Measurements from ENCODE around the gene BCR. TPM values are rescaled to one million over a fixed set of nuclear protein-coding genes. Genes with fewer than 3 reads are reported as not detected.

BCR gene
- total RNA-seq, 1 experiment from 2014 or later: 129 TPM

GRCh38 chr22:23351321-23351720 lies 171.0 kb downstream of the BCR start (continued):
- TF ChIP-seq, protein P1, sequence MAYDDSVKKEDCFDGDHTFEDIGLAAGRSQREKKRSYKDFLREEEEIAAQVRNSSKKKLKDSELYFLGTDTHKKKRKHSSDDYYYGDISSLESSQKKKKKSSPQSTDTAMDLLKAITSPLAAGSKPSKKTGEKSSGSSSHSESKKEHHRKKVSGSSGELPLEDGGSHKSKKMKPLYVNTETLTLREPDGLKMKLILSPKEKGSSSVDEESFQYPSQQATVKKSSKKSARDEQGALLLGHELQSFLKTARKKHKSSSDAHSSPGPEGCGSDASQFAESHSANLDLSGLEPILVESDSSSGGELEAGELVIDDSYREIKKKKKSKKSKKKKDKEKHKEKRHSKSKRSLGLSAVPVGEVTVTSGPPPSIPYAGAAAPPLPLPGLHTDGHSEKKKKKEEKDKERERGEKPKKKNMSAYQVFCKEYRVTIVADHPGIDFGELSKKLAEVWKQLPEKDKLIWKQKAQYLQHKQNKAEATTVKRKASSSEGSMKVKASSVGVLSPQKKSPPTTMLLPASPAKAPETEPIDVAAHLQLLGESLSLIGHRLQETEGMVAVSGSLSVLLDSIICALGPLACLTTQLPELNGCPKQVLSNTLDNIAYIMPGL (CRISPR knock-in tag; IDR thresholded peaks at IDR 0.05): no peak
- TF ChIP-seq ZNF425 (CRISPR knock-in tag; conservative IDR thresholded peaks at IDR 0.05): no peak
- TF ChIP-seq, protein P2, sequence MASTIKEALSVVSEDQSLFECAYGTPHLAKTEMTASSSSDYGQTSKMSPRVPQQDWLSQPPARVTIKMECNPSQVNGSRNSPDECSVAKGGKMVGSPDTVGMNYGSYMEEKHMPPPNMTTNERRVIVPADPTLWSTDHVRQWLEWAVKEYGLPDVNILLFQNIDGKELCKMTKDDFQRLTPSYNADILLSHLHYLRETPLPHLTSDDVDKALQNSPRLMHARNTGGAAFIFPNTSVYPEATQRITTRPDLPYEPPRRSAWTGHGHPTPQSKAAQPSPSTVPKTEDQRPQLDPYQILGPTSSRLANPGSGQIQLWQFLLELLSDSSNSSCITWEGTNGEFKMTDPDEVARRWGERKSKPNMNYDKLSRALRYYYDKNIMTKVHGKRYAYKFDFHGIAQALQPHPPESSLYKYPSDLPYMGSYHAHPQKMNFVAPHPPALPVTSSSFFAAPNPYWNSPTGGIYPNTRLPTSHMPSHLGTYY (CRISPR knock-in tag; IDR thresholded peaks at IDR 0.05): no peak

- DNase-seq (ENCODE audit: low spot score) (no peak), ATAC-seq (no peak)
- Mint-ChIP-seq H3K4me3 (no peak overlapping the region), H3K27me3 (ENCODE audit: low read depth) (peaks cover 82% of the 10 kb centered on the region), H3K9me3 (no peaks in the 10 kb centered on the region), H3K36me3 (no peaks in the 10 kb centered on the region), H3K27ac (no peak overlapping the region), H3K4me1 (no peaks in the 10 kb centered on the region)
- TF ChIP-seq ZNF512 (CRISPR knock-in tag; IDR thresholded peaks at IDR 0.05; ENCODE audit: borderline replicate concordance) (no peak), GRHL2 (CRISPR knock-in tag; IDR thresholded peaks at IDR 0.05; ENCODE audit: insufficient replicate concordance, severe bottlenecking) (no peak), SMAD3 (CRISPR knock-in tag; IDR thresholded peaks at IDR 0.05; ENCODE audit: borderline replicate concordance) (no peak), ZNF263 (CRISPR knock-in tag; IDR thresholded peaks at IDR 0.05; ENCODE audit: low read depth) (no peak), ELF4 (CRISPR knock-in tag; IDR thresholded peaks at IDR 0.05; ENCODE audit: low read depth) (no peak), ZNF317 (CRISPR knock-in tag; IDR thresholded peaks at IDR 0.05; ENCODE audit: borderline replicate concordance, low read depth) (no peak), RELA (CRISPR knock-in tag; IDR thresholded peaks at IDR 0.05; ENCODE audit: borderline replicate concordance) (no peak), ATF1 (CRISPR knock-in tag; IDR thresholded peaks at IDR 0.05) (no peak), CBFB (CRISPR knock-in tag; IDR thresholded peaks at IDR 0.05; ENCODE audit: low read depth) (no peak)
- TF ChIP-seq, protein P3, sequence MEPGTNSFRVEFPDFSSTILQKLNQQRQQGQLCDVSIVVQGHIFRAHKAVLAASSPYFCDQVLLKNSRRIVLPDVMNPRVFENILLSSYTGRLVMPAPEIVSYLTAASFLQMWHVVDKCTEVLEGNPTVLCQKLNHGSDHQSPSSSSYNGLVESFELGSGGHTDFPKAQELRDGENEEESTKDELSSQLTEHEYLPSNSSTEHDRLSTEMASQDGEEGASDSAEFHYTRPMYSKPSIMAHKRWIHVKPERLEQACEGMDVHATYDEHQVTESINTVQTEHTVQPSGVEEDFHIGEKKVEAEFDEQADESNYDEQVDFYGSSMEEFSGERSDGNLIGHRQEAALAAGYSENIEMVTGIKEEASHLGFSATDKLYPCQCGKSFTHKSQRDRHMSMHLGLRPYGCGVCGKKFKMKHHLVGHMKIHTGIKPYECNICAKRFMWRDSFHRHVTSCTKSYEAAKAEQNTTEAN (CRISPR knock-in tag; IDR thresholded peaks at IDR 0.05): no peak
- ChIA-PET POLR2A (no interaction called here), CTCF (interaction anchor here (1.1 to 1.8 kb wide), 4 partner anchors 24 to 238 kb away, joined by 4 to 5 read pairs (median 4); no protein-coding TSS in a partner anchor)
Measured at GRCh38 chr22:23353004-23353403, 172.7 kb downstream of the BCR start.

DNA sequence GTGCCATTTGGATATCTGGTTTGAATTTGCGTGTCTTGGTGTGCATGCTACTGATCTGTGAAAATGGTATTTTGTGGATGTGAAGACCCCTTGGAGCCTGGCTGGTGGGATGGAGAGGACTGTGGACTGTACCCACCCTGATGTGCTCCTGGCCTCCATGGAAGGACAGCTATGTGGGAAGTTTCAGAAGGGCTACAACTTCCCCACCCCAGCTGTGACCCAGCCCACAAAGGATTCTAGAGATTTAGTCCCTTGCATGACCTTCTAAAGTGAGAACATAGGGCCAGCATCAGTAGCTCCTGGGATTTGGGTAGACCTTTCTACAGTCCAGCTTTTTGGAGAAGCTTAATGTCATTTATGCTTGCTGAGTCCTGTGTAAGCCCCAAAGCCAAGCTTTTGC lies 173.4 kb downstream of the BCR start:
- no peaks in the 10 kb centered on the region for H3K4me1 Mint-ChIP-seq
- ChIA-PET CTCF (interaction anchor here (1.1 kb wide), 1 partner anchor 32 kb away, joined by 4 read pairs; no protein-coding TSS in a partner anchor), POLR2A (no interaction called here)
- ATAC-seq (no peak), DNase-seq (ENCODE audit: low spot score) (no peak)
- H3K9me3 Mint-ChIP-seq: no peaks in the 10 kb centered on the region
- H3K27me3 Mint-ChIP-seq (ENCODE audit: low read depth): peaks cover 82% of the 10 kb centered on the region
- no peak overlapping the region for H3K27ac Mint-ChIP-seq
- no peak for TF ChIP-seq OVOL2 (CRISPR knock-in tag; IDR thresholded peaks at IDR 0.05; ENCODE audit: borderline replicate concordance)
- no peak for TF ChIP-seq ZNF281 (CRISPR knock-in tag; IDR thresholded peaks at IDR 0.05)
- no peak overlapping the region for H3K4me3 Mint-ChIP-seq
- no peaks in the 10 kb centered on the region for H3K36me3 Mint-ChIP-seq

Data from WTC11 (cell line).